ENCODE measurements around the gene SERP1.
A peak's percentile ranks its signal among the peaks of the same experiment; 100 is the strongest.
"Not testable (repeated sequence)": the region's sequence is repeated elsewhere in the genome, so short reads cannot be mapped to it uniquely, and the experiment has no call there.

SERP1 gene

DNA sequence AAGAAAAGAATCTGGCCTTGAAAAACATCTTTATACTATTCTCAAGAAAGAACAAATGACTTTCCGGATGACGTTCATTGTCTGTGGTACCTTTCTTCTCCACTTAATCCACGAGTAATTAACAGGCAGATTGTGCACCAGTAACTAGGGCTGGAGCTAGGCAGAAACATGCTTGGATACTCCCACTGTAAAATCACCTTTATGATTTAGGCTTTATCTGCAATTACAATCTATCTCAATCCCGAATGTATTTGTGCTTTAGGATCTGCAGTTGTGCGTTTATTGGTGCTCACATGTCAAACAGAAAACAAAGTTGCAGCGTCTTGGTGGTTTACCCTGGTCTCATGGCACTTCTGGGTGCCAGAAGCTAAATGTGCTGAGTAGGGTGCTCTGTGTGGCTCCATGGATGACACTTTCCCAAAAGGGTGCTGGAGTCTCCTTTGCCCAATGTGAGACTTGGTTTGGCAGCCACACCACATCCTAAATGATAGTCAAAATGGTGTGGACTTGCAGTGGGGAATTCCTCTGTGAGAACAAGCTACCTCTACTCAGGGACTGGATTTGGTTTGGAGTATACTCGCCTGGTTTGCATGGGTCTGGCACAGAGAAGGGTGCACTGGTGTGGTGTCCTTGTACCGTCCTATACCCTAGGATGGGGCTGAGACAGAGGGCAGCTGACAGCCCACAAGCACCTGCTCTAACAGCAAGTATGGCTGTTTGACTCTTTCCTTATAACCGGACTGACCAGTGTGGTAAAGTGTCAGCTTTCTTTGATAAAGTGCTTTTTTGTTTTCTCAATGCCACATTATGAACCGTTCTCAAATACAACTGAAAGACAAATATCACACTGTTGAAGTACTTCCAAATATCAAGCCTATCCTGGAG is 7.7 kb downstream of the SERP1 start:
- no peak for FAIRE-seq

GRCh38 chr3:150535204-150535603 is 11.1 kb downstream of the SERP1 start:
- FAIRE-seq: no peak

DNA sequence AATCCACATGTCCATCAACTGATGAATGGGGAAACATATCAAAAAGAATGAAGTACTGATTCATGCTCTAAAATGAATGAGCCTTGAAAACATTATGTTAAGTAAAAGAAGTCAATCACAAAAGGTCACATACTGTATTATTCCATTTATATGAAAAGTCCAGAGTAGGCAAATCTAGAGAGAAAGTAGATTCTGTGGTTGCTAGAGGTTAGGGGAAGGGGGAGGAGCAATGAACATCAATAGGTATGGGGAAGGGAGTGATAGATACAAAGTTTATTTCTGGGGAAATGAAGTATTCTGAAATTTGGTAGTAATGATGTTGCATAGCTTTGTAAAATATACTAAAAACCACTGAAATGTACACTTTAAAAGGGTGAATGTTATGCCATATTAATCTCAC is 14.5 kb downstream of the SERP1 start:
- no peak for FAIRE-seq

DNA sequence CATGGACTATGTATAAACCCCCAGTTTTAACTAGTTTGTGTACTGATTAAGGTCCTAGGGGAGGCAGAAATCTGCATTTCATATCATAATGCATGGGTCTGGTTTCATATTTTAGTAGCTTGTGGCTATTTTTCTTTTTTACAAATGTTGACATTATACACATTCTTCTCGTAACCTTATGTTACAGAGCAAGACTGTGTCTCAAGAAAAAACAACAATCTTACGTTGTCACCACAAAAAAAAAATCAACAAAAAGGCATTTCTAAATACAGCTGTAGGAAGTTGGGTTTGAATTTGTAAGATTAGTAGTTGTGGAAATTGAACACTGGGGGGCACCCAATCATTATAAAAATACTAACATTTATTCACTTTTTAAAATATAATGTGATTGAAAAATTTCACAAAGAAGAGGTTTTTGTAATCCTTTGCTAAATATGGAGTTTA is 17.9 kb downstream of the SERP1 start:
- FAIRE-seq: peak; percentile 97

- FAIRE-seq: no peak
Measured at GRCh38 chr3:150527464-150528255, 18.6 kb downstream of the SERP1 start.

- no peak for FAIRE-seq
Measured at GRCh38 chr3:150523538-150523937, 22.8 kb downstream of the SERP1 start.

GRCh38 chr3:150521463-150521862 is 24.8 kb downstream of the SERP1 start:
- FAIRE-seq: no peak

DNA sequence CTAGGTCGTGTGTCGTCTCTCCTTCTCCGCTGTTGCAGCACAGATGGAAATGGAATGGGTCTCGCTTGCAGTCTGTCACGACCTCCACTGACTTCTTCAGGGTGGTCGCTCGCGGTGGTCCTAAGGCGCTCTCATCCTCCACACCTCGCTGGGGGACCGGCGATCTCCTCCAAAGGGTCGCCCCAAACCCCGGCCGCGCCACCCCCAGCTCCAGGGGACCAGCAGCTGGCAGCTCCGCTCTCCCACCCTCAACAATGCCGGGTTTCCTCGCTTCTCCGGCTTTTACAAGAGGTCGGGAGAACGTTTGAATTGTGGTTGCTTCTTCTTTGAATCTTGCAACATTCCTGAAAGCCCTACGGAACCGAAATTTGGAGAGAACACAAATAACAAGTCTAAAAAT is 25.9 kb downstream of the SERP1 start:
- FAIRE-seq: no peak

GRCh38 chr3:150519026-150519425 is 27.3 kb downstream of the SERP1 start:
- FAIRE-seq: no peak

DNA sequence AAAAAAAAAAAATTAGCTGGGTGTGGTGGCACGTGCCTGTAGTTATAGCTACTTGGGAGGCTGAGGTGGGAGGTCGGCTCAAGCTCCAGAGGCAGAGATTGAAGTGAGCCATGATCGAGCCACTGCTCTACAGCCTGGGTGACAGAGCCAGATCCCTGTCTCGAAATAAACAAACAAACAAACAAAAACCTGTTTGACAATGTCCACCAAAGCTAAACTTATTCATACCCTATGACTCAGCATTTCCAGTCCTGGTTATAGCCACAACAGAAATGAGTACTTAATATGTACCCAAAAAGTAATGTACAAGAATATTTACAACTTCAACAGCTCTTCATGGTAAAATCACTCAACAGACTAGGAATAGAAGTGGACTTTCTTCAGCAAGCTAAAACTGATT is 31.1 kb downstream of the SERP1 start:
- no peak for FAIRE-seq

DNA sequence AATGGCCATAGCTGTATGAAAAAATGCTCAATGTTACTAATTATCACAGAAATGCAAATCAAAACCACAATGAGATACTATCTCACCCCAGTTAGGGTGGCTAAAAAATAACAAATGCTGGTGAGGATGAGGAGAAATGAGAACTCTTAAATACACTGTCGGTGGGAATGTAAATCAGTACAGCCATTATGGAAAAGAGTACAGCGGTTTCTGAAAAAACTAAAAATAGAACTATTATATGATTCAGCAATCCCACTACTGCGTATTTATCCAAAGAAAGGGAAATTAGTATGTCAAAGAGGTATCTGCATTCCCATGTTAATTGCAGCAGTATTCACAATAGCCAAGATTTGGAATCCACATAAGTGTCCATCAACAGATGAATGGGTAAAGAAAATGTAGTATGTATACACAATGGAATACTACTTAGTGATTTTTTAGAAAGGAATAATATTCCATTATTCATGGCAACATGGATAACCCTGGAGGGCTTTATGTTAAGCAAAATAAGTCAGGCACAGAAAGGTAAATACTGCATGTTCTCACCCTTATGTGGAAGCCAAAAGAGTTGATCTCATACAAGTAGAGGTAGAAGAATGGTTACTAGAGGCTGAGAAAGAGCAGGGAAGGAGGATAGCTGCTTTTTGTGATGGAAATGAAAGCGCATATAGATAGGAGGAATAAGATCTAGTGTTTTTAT is 35.0 kb downstream of the SERP1 start:
- FAIRE-seq: no peak

DNA sequence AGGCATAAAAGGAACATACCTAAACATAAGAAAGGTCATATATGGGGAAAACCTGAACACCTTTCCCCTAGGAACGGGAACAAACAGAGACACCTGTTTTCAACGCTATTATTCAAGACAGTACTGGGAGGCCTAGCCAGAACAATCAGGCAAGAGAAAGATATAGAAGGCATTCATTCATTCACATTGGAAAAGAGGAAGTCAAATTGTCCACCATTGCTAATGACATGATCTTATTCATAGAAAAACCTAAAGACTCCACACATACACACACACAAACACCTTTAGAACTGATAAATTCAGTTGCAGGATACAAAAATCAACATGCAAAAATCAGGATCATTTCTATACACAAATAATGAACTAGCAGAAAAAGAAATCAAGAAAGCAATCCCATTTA is 36.5 kb downstream of the SERP1 start:
- no peak for FAIRE-seq

- FAIRE-seq: no peak
Measured at GRCh38 chr3:150508401-150508800, 37.9 kb downstream of the SERP1 start.

DNA sequence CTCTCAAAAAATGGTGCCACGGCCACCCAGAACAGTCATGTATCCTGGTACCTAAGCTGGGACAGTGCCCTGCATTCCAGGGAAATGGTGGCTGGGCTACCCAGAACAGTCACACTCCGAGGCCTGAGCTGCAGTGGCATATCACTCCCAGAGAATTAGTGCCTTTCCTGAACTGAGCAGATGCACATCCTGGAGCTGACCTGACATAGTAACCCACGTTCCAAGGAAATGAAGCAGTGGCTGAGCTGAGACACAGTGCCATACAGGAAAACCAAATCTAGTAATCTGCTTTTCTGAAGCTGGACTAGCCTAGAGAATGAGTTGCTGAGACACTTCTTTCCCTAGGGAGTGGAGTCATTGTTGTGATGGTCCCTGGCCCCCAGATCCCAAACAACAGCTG is 41.8 kb downstream of the SERP1 start:
- FAIRE-seq: no peak

DNA sequence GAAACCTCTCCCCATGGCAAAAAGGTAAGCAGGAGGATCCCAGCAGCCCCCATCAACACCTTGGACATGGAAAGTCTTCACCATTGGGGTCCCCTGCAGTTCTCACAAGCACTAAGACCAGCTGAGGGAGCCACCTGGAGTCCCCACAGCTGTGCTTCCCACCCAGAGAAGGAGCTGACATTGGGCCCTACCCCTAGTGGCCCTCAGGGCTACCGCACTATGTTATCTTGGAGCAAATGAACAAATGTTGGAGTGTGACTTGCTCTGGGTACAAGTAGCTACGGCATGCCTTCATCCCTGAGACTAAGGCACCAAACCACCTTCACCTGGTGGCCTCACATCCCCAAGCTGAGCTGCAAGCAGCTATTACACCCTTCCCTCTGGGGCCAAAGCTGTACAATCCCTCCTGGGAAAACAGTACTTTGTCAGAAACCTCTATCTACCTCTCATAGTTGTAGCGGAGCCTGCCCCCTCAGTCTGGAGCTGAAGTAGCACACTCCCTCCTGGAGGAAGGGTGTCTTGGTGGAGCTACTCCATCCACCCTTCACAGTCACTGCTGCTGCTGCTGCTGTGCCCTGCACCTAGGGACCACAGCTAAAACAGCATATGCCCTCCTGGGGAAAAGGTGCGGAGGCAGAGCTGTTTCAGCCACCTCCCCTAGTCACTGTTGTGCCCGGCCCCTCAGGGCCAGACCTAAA is 42.7 kb downstream of the SERP1 start:
- FAIRE-seq: no peak

- FAIRE-seq: not testable (repeated sequence)
Measured at GRCh38 chr3:150500960-150501359, 45.3 kb downstream of the SERP1 start.

GRCh38 chr3:150497956-150498355 is 48.3 kb downstream of the SERP1 start:
- FAIRE-seq: no peak

GRCh38 chr3:150495563-150496168 is 50.6 kb downstream of the SERP1 start:
- FAIRE-seq: peak; percentile 95

DNA sequence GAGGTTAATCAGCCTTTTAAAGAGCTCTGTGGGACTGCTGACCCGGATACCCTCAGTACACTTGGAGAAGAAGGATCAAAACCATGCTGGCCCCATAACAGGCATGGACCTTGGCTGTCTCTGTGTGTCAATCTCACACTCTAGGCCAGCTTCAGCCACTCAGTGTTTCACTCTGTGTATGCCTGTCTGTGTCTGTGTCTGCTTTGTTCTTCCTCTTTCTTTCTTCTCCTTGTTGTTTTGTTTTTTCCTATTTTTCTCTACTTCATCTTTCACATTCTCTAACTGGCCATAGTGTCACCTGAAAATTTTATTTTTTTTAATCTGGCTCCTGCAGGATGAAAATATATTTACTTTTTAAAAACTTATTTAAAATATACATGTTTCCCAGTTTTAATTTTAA is 51.1 kb downstream of the SERP1 start:
- no peak for FAIRE-seq

- no peak for FAIRE-seq
Measured at GRCh38 chr3:150494411-150494977, 51.8 kb downstream of the SERP1 start.

All from G401.6 (cell line).